NT2/D1 (cell line): ENCODE results near the gene STK17B.

Experiments
- DNase-seq: peaks from one replicate; pipeline ENCODE4 v3.0.0-alpha.2; 2011; ENCODE audit warnings: low read depth, low spot score
- H3K27me3 ChIP-seq: 2 replicates; pipeline ENCODE4 v1.6.0; 2011; ENCODE audit warnings: mild to moderate bottlenecking; ENCODE audit not compliant: insufficient read length, insufficient read depth
- H3K36me3 ChIP-seq: 2 replicates; pipeline ENCODE4 v1.6.1; 2011; ENCODE audit warnings: mild to moderate bottlenecking, low read length, mixed read lengths; ENCODE audit not compliant: insufficient read depth, insufficient read length
- H3K4me1 ChIP-seq: 2 replicates; pipeline ENCODE4 v1.5.1; 2011; ENCODE audit not compliant: insufficient read depth, insufficient read length
- H3K4me3 ChIP-seq: 2 replicates; pipeline ENCODE4 v1.5.1; 2011; ENCODE audit warnings: low read depth; ENCODE audit not compliant: insufficient read length
- H3K9ac ChIP-seq: 2 replicates; pipeline ENCODE4 v1.6.0; 2011; ENCODE audit warnings: low read depth; ENCODE audit not compliant: insufficient read length
- H3K9me3 ChIP-seq: 2 replicates; pipeline ENCODE4 v1.5.1; 2011; ENCODE audit warnings: mild to moderate bottlenecking, low read length; ENCODE audit not compliant: insufficient read depth
- SUZ12 ChIP-seq: IDR thresholded peaks from 2 replicates; pipeline ENCODE4 v1.6.1; 2011; ENCODE audit not compliant: insufficient read length, insufficient read depth; ENCODE audit errors: extremely low read depth
- YY1 ChIP-seq: IDR thresholded peaks from 2 replicates; pipeline ENCODE4 v1.6.1; 2011; ENCODE audit not compliant: insufficient read length, insufficient read depth
- ZNF274 ChIP-seq: IDR thresholded peaks from 2 replicates; pipeline ENCODE4 v1.6.1; 2011; ENCODE audit warnings: mild to moderate bottlenecking, low read depth, low read length

STK17B gene

GRCh38 chr2:196183528-196184231 lies 12.3 kb upstream of the STK17B start:
- Histone ChIP-seq H3K36me3 (no peaks in the 10 kb centered on the region), H3K9me3 (no peaks in the 10 kb centered on the region), H3K4me1 (no peaks in the 10 kb centered on the region), H3K4me3 (no peak overlapping the region), H3K9ac (no peak overlapping the region), H3K27me3 (no peaks in the 10 kb centered on the region)
- DNase-seq, result no peak
- TF ChIP-seq ZNF274, result no peak
- TF ChIP-seq SUZ12, result no peak
- TF ChIP-seq YY1, result no peak

- no peaks in the 10 kb centered on the region for H3K36me3 ChIP-seq
- no peaks in the 10 kb centered on the region for H3K27me3 ChIP-seq
- H3K9me3 ChIP-seq, result no peaks in the 10 kb centered on the region
- TF ChIP-seq SUZ12, result no peak
- no peak for TF ChIP-seq YY1
- DNase-seq, result no peak
- no peak overlapping the region for H3K9ac ChIP-seq
- no peak overlapping the region for H3K4me3 ChIP-seq
- no peaks in the 10 kb centered on the region for H3K4me1 ChIP-seq
Measured at GRCh38 chr2:196183172-196183473, 11.7 kb upstream of the STK17B start.

GRCh38 chr2:196182439-196183171 lies 11.2 kb upstream of the STK17B start:
- DNase-seq, result no peak
- no peaks in the 10 kb centered on the region for H3K36me3 ChIP-seq
- H3K9me3 ChIP-seq, result no peaks in the 10 kb centered on the region
- H3K27me3 ChIP-seq, result no peaks in the 10 kb centered on the region
- H3K9ac ChIP-seq, result no peak overlapping the region
- TF ChIP-seq ZNF274 (no peak), YY1 (no peak)
- H3K4me3 ChIP-seq, result no peak overlapping the region
- H3K4me1 ChIP-seq, result no peaks in the 10 kb centered on the region

- no peak for DNase-seq
- no peak overlapping the region for H3K4me3 ChIP-seq
- H3K9me3 ChIP-seq, result no peaks in the 10 kb centered on the region
- no peak for TF ChIP-seq YY1
- TF ChIP-seq SUZ12, result no peak
- TF ChIP-seq ZNF274, result no peak
- no peaks in the 10 kb centered on the region for H3K36me3 ChIP-seq
- no peaks in the 10 kb centered on the region for H3K27me3 ChIP-seq
- H3K9ac ChIP-seq, result no peak overlapping the region
- no peaks in the 10 kb centered on the region for H3K4me1 ChIP-seq
Measured at GRCh38 chr2:196181484-196181883, 10.1 kb upstream of the STK17B start.

- no peak overlapping the region for H3K4me3 ChIP-seq
- no peak overlapping the region for H3K9ac ChIP-seq
- H3K36me3 ChIP-seq, result no peaks in the 10 kb centered on the region
- TF ChIP-seq ZNF274 (no peak), YY1 (no peak), SUZ12 (no peak)
- no peaks in the 10 kb centered on the region for H3K9me3 ChIP-seq
- no peak for DNase-seq
- no peaks in the 10 kb centered on the region for H3K4me1 ChIP-seq
- peaks cover 21% of the 10 kb centered on the region for H3K27me3 ChIP-seq
Measured at GRCh38 chr2:196177124-196177523, 5.7 kb upstream of the STK17B start.

- H3K36me3 ChIP-seq, result no peaks in the 10 kb centered on the region
- no peaks in the 10 kb centered on the region for H3K4me1 ChIP-seq
- TF ChIP-seq ZNF274 (no peak), YY1 (no peak), SUZ12 (no peak)
- no peak overlapping the region for H3K4me3 ChIP-seq
- H3K27me3 ChIP-seq, result peaks cover 25% of the 10 kb centered on the region
- no peak overlapping the region for H3K9ac ChIP-seq
- DNase-seq, result no peak
- H3K9me3 ChIP-seq, result no peaks in the 10 kb centered on the region
Measured at GRCh38 chr2:196176142-196176738, 4.9 kb upstream of the STK17B start.

- H3K4me3 ChIP-seq, result no peak overlapping the region
- DNase-seq, result no peak
- no peaks in the 10 kb centered on the region for H3K9me3 ChIP-seq
- H3K36me3 ChIP-seq, result no peaks in the 10 kb centered on the region
- H3K4me1 ChIP-seq, result no peaks in the 10 kb centered on the region
- TF ChIP-seq SUZ12 (no peak), ZNF274 (no peak), YY1 (no peak)
- no peak overlapping the region for H3K9ac ChIP-seq
- H3K27me3 ChIP-seq, result peaks cover 25% of the 10 kb centered on the region
Measured at GRCh38 chr2:196174404-196174803, 3.0 kb upstream of the STK17B start.
